ENCODE results near the gene SNW1.

DNA sequence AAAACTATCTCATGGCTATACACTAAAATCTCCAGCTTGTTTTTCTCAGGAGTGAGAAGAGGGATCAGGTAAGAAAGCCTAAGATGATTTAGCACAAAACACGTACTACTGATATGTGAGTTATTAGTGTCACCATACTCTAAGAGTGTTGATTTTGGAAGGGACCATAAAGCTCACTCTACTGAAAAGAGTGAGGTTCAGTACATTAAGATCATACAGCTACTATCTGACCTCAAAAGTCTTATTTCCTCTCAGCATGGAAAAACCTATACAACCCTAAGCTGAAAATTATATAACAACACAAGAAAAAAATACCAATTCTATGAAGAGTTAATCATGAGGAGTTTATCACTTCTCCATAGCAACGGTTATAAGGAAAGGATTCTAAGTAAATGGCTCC, 19.5 kb downstream of the SNW1 start:
- TF ChIP-seq, protein P1, sequence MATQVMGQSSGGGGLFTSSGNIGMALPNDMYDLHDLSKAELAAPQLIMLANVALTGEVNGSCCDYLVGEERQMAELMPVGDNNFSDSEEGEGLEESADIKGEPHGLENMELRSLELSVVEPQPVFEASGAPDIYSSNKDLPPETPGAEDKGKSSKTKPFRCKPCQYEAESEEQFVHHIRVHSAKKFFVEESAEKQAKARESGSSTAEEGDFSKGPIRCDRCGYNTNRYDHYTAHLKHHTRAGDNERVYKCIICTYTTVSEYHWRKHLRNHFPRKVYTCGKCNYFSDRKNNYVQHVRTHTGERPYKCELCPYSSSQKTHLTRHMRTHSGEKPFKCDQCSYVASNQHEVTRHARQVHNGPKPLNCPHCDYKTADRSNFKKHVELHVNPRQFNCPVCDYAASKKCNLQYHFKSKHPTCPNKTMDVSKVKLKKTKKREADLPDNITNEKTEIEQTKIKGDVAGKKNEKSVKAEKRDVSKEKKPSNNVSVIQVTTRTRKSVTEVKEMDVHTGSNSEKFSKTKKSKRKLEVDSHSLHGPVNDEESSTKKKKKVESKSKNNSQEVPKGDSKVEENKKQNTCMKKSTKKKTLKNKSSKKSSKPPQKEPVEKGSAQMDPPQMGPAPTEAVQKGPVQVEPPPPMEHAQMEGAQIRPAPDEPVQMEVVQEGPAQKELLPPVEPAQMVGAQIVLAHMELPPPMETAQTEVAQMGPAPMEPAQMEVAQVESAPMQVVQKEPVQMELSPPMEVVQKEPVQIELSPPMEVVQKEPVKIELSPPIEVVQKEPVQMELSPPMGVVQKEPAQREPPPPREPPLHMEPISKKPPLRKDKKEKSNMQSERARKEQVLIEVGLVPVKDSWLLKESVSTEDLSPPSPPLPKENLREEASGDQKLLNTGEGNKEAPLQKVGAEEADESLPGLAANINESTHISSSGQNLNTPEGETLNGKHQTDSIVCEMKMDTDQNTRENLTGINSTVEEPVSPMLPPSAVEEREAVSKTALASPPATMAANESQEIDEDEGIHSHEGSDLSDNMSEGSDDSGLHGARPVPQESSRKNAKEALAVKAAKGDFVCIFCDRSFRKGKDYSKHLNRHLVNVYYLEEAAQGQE (IDR thresholded peaks at IDR 0.05; ENCODE audit: insufficient read depth in 1 of 2, low read depth in 2 of 2, low read length in 2 of 2) = no peak
- TF ChIP-seq POLR2AphosphoS5 (IDR thresholded peaks at IDR 0.05; ENCODE audit: low read depth, low read length) (no peak), TAF1 (IDR thresholded peaks at IDR 0.05; ENCODE audit: borderline replicate concordance, insufficient read depth, low read length) (no peak), SIN3A (IDR thresholded peaks at IDR 0.05; ENCODE audit: borderline replicate concordance, insufficient read depth, low read length) (no peak), FOXP2 (optimal IDR thresholded peaks at IDR 0.05; ENCODE audit: borderline replicate concordance, extremely low read depth, extremely low read length, insufficient read depth) (no peak)
